SK-MEL-5 (cell line): ENCODE results near the gene MAPT. TPM values are rescaled to one million over a fixed set of nuclear protein-coding genes. Genes with fewer than 3 reads are reported as not detected.

Experiments
- DNase-seq: peaks from one replicate; pipeline ENCODE4 v3.0.0-alpha.2; 2016; ENCODE audit warnings: low read depth, low spot score
- in situ Hi-C: cut with HindIII; loops from 2 replicates; pipeline ENCODE4 v1.10.0; 2016; ENCODE audit warnings: low sequenced_read_pairs, high pct_unique_total_duplicates, low pct_unique_long_range_greater_than_20kb
- total RNA-seq: library from RNA; depleted of rRNA; stranded (reverse); fragments of >200 nt; shearing (Covaris generic); gene quantifications from 2 replicates; pipeline ENCODE4 v1.2.3, GENCODE V29; 2014

The MAPT gene
- total RNA-seq, 1 experiment from 2014 or later: 3.7 TPM

DNA sequence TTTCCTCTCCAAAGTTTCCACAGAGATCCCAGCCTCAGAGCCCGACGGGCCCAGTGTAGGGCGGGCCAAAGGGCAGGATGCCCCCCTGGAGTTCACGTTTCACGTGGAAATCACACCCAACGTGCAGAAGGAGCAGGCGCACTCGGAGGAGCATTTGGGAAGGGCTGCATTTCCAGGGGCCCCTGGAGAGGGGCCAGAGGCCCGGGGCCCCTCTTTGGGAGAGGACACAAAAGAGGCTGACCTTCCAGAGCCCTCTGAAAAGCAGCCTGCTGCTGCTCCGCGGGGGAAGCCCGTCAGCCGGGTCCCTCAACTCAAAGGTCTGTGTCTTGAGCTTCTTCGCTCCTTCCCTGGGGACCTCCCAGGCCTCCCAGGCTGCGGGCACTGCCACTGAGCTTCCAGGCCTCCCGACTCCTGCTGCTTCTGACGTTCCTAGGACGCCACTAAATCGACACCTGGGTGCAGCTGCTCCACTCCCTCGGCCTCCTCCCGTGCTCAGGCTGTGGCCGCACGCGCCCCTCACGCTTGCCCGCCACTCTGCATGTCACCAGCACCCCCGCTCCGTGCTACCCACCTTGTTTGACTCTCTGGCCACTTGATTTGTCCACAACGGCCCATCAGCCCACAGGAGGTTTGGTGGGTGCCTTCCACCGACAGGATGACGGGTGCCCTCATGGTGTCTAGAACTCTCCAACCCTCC is 89.4 kb downstream of the MAPT start:
- DNase-seq: no peak
- in situ Hi-C loops: no loop called here

DNA sequence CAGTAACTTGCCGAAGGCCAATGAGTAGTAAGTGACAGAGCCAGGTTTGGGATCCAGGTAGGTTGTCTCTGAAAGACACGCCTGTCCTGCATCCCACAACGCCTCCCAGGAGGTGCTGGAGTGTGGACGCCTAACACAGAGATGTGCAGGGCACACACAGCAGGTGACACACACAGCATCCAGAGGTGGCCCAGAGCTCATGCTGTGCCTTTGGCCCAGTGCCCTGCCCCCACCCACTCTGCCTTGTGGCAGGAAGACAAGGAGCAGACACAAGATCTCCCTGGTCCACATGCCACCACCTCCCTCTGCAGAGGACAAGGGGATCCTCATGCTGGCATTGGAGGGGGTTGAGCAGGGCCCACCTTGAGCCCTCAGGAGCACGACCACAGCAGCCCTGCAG is 90.0 kb downstream of the MAPT start:
- in situ Hi-C loops: no loop called here
- DNase-seq: no peak

DNA sequence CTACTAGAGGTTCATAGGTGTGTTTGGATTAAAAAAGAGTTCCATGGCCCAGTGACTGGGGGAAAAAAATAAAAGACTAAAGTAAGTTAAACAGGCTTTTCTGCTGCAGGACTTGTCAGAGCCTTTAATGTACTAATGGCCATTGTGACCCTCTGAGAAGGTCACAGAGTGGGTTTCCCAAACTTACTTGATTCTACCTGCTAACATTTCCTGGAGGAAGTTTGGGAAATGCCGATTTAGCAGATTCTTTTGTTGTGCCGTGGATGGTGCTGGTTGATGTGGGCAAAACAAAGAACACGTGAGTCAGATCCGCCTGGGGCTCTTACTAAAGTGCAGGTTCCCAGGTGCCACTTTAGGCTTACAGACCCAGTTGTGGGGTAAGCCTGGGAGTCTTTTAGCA is 91.1 kb downstream of the MAPT start:
- in situ Hi-C loops: no loop called here
- DNase-seq: no peak

- DNase-seq: no peak
- in situ Hi-C loops: no loop called here
These were observed 91.7 kb downstream of the MAPT start for GRCh38 chr17:45986056-45986455.

DNA sequence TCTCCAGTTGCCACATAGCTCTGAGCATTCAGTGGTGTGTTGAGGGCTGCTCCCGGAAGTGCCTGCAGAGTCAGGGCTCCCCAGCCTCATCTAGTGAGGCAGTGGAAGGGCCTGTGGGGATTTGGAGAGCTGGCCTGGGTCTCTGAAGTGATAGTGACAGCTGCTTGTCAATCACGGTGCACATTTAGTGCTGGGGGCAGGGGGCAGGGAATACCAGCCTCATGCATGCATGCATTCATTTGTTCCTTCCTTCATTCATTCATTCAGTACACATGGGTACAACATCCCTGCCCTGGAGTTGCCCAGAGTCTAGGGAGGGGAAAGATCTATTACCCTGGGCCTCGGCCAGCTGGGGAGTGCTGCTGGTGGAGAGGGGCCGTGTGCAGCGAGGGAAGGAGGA is 93.4 kb downstream of the MAPT start:
- in situ Hi-C loops: no loop called here

DNA sequence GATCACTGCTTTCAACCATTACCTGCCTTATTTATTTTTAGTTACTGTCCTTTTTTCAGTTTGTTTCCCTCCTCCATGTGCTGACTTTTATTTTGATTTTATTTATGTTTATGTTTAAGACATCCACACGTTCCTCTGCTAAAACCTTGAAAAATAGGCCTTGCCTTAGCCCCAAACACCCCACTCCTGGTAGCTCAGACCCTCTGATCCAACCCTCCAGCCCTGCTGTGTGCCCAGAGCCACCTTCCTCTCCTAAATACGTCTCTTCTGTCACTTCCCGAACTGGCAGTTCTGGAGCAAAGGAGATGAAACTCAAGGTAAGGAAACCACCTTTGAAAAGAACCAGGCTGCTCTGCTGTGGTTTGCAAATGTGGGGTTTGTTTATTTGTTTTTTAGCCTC is 95.4 kb downstream of the MAPT start:
- no peak for DNase-seq
- in situ Hi-C loops: no loop called here

More for the DNA sequence above, 93.4 kb downstream of the MAPT start:
- no peak for DNase-seq

- in situ Hi-C loops: no loop called here
These were observed 96.5 kb downstream of the MAPT start for GRCh38 chr17:45990886-45991285.

DNA sequence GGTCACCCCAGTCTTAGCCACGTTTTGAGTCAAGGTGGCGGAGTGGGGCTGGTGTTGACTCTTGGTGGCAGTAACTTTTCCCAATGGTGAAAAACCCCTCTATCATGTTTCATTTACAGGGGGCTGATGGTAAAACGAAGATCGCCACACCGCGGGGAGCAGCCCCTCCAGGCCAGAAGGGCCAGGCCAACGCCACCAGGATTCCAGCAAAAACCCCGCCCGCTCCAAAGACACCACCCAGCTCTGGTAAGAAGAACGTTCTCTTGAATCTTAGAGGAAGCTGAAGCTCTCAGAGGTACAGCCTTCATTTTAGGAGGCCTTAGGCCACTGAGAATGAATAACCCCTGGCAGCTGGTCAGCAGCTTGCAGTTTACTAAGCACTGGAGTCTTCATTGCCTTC is 97.0 kb downstream of the MAPT start:
- no peak for DNase-seq
- in situ Hi-C loops: no loop called here

More at GRCh38 chr17:45990886-45991285, 96.5 kb downstream of the MAPT start:
- no peak for DNase-seq

- in situ Hi-C loops: no loop called here
- no peak for DNase-seq
These were observed 97.8 kb downstream of the MAPT start for GRCh38 chr17:45992175-45992574.

DNA sequence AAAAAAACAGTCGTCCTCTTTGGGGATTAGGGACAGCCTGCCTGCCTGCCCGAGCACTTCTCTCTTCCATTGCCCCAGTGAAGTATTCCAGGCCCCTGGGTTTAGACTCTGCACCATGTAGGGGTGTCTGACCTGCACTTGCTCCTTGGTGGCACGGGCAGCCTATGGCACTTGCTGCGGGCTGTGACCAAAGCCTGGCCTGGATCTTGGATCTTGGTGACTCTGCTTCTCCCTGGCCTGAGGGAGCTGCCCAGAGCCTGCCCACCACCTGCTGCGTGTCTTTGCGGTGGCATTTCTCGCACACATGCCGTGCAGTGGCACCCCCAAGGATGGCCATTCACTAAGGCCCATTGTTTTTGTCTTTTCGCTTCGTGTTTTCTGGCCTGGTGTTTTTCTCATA is 98.5 kb downstream of the MAPT start:
- no peak for DNase-seq
- in situ Hi-C loops: no loop called here

DNA sequence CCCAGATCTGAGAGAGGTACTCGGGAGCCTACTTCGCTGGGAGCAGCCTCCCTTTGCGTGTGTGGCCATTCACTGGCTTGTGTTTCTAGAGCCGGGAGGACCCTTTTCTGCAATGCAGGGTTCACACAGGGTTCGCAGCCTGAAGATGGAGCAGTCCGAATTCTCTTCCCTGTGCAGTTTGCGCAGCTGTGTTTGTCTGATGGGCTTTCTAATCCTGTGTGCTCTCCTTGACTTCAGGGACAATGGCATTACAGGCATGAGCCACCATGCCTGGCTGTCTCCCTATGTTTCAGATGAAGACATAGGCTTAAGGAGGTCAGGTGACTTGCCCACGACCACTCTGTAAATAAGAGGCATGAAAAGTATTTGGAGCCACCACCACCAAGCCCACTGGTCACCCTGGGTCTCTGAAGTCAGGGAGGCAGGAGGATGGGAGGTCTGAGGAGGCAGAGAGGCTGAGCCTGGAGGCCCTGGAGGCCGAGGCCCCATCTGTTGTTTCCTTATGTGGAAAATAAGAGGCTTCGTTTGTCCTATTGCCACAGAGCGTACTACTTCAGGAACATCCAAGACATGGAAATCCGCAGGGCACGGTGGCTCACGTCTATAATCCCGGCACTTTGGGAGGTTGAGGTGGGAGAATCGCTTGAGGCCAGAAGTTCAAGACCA is 99.7 kb downstream of the MAPT start:
- in situ Hi-C loops: no loop called here
- no peak for DNase-seq

GRCh38 chr17:45994987-45995386 is 100.6 kb downstream of the MAPT start:
- DNase-seq: no peak
- in situ Hi-C loops: no loop called here

DNA sequence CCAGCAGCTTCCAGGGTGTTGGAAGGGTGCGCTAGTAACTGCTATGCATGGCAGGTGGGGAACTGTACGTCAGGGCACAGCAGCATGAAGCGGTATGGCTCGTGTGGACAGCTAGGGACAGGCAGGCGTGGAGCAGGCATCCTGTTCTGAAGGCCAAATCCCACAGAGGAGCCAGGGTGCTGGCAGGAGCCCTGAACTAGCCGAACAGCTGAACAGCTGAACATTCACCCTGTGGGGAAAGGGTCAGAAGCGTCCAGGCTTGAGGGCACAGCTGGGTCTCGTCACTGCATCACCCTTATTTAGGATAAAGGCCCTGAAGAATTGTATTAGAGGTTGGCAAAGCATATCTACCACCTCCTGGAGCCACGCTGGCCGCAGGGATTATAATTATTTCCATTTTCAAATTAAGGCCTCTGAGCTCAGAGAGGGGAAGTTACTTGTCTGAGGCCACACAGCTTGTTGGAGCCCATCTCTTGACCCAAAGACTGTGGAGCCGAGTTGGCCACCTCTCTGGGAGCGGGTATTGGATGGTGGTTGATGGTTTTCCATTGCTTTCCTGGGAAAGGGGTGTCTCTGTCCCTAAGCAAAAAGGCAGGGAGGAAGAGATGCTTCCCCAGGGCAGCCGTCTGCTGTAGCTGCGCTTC is 101.4 kb downstream of the MAPT start:
- no peak for DNase-seq
- in situ Hi-C loops: no loop called here

DNA sequence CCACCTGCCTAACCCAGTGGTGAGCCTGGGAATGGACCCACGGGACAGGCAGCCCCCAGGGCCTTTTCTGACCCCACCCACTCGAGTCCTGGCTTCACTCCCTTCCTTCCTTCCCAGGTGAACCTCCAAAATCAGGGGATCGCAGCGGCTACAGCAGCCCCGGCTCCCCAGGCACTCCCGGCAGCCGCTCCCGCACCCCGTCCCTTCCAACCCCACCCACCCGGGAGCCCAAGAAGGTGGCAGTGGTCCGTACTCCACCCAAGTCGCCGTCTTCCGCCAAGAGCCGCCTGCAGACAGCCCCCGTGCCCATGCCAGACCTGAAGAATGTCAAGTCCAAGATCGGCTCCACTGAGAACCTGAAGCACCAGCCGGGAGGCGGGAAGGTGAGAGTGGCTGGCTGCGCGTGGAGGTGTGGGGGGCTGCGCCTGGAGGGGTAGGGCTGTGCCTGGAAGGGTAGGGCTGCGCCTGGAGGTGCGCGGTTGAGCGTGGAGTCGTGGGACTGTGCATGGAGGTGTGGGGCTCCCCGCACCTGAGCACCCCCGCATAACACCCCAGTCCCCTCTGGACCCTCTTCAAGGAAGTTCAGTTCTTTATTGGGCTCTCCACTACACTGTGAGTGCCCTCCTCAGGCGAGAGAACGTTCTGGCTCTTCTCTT is 102.1 kb downstream of the MAPT start:
- no peak for DNase-seq
- in situ Hi-C loops: no loop called here

DNA sequence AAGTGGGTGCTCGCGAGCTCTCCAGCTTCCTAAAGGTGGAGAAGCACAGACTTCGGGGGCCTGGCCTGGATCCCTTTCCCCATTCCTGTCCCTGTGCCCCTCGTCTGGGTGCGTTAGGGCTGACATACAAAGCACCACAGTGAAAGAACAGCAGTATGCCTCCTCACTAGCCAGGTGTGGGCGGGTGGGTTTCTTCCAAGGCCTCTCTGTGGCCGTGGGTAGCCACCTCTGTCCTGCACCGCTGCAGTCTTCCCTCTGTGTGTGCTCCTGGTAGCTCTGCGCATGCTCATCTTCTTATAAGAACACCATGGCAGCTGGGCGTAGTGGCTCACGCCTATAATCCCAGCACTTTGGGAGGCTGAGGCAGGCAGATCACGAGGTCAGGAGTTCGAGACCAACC is 102.8 kb downstream of the MAPT start:
- in situ Hi-C loops: no loop called here

GRCh38 chr17:45997624-45998023 is 103.3 kb downstream of the MAPT start:
- in situ Hi-C loops: no loop called here
- no peak for DNase-seq

More for the DNA sequence above, 102.8 kb downstream of the MAPT start:
- no peak for DNase-seq

DNA sequence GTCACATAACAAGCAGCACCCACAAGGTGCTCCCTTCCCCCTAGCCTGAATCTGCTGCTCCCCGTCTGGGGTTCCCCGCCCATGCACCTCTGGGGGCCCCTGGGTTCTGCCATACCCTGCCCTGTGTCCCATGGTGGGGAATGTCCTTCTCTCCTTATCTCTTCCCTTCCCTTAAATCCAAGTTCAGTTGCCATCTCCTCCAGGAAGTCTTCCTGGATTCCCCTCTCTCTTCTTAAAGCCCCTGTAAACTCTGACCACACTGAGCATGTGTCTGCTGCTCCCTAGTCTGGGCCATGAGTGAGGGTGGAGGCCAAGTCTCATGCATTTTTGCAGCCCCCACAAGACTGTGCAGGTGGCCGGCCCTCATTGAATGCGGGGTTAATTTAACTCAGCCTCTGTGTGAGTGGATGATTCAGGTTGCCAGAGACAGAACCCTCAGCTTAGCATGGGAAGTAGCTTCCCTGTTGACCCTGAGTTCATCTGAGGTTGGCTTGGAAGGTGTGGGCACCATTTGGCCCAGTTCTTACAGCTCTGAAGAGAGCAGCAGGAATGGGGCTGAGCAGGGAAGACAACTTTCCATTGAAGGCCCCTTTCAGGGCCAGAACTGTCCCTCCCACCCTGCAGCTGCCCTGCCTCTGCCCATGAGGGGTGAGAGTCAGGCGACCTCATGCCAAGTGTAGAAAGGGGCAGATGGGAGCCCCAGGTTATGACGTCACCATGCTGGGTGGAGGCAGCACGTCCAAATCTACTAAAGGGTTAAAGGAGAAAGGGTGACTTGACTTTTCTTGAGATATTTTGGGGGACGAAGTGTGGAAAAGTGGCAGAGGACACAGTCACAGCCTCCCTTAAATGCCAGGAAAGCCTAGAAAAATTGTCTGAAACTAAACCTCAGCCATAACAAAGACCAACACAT is 104.9 kb downstream of the MAPT start, which contains the start of gene STH:
Gene STH (plus strand): TSS at position 264 of the 913 bp plus-strand sequence. CDS start 30 bp downstream, at position 294.
- DNase-seq: no peak
- in situ Hi-C loops: no loop called here
